Memory B cell (primary cell): Measurements from ENCODE around the gene SRSF6.
A peak's percentile ranks its signal among the peaks of the same experiment; 100 is the strongest.
"Not testable (repeated sequence)": the region's sequence is repeated elsewhere in the genome, so short reads cannot be mapped to it uniquely, and the experiment has no call there.

Experiments
- ATAC-seq: fragments of 150-1000 bp; cut with Tn5 transposase; 2 replicates; pipeline ENCODE4 v1.10.0; 2021; ENCODE audit warnings: low read depth, mild to moderate bottlenecking, moderate library complexity
- DNase-seq, 2 donors: peaks; one replicate each; pipeline ENCODE4 v3.0.0; 2022; ENCODE audit warnings: low spot score in 2 of 2
- H3K27ac Mint-ChIP-seq: one replicate; pipeline ENCODE4 v1.8.0; 2022; ENCODE audit warnings: mild to moderate bottlenecking, moderate library complexity, mixed read lengths
- H3K27me3 Mint-ChIP-seq: one replicate; pipeline ENCODE4 v1.8.0; 2022; ENCODE audit warnings: mixed read lengths
- H3K36me3 Mint-ChIP-seq: one replicate; pipeline ENCODE4 v1.8.0; 2022; ENCODE audit warnings: mild to moderate bottlenecking, mixed read lengths
- H3K4me1 Mint-ChIP-seq: one replicate; pipeline ENCODE4 v1.8.0; 2022; ENCODE audit warnings: mixed read lengths
- H3K4me3 Mint-ChIP-seq: one replicate; pipeline ENCODE4 v1.8.0; 2022; ENCODE audit warnings: mild to moderate bottlenecking, moderate library complexity, mixed read lengths
- H3K9me3 Mint-ChIP-seq: one replicate; pipeline ENCODE4 v1.8.0; 2022; ENCODE audit warnings: mixed read lengths

The SRSF6 gene

DNA sequence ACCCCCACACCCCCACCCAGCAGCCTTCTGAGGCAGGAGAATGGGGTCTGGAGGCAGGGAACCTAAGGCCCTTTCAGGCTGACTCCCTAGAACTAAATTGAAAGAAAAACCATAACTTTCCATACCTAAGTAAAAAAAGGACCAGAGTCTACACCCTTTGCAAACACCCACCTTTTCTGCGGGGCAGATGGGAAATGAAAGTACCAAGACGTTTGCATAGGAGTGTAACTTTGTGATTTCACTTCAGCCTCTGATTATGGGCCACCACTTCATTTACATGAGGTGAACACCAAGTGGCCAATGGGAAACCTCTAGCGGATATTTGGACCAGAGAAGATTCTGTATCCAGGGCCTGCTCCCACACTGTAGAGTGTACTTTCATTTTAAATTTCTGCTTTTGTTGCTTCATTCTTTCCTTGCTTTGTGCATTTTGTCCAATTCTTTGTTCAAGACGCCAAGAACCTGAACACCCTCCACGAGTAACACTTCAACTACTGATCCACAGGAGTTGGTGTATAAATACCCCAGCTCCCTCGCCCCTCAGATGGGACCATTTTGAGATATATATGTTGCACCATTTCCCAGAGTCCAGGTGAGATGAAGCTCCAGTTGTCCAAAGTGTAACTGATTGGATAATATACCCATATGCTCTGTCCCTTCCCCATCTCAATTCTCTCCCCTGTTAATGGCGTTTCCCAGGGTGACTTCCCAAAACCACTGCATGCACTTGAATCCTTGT lies 18.9 kb upstream of the SRSF6 start:
- no peak for DNase-seq
- H3K27me3 Mint-ChIP-seq = peaks cover 7% of the 10 kb centered on the region
- ATAC-seq = peak; percentile 91
- no peaks in the 10 kb centered on the region for H3K36me3 Mint-ChIP-seq
- peak overlapping the region; percentile 28 for H3K4me3 Mint-ChIP-seq
- no peak overlapping the region for H3K27ac Mint-ChIP-seq
- peaks cover 15% of the 10 kb centered on the region for H3K4me1 Mint-ChIP-seq
- H3K9me3 Mint-ChIP-seq = peaks cover 5% of the 10 kb centered on the region

- ATAC-seq (no peak), DNase-seq (no peak)
- Mint-ChIP-seq H3K36me3 (no peaks in the 10 kb centered on the region), H3K9me3 (peaks cover 5% of the 10 kb centered on the region), H3K27ac (no peak overlapping the region), H3K4me1 (peaks cover 12% of the 10 kb centered on the region), H3K4me3 (no peak overlapping the region), H3K27me3 (peaks cover 12% of the 10 kb centered on the region)
These were observed 17.2 kb upstream of the SRSF6 start for GRCh38 chr20:43440531-43440930.

GRCh38 chr20:43442282-43442880 lies 15.3 kb upstream of the SRSF6 start:
- DNase-seq (no peak), ATAC-seq (no peak)
- peaks cover 15% of the 10 kb centered on the region for H3K27me3 Mint-ChIP-seq
- H3K36me3 Mint-ChIP-seq = no peaks in the 10 kb centered on the region
- H3K4me3 Mint-ChIP-seq = no peak overlapping the region
- peaks cover 5% of the 10 kb centered on the region for H3K9me3 Mint-ChIP-seq
- no peak overlapping the region for H3K27ac Mint-ChIP-seq
- peaks cover 12% of the 10 kb centered on the region for H3K4me1 Mint-ChIP-seq

- Mint-ChIP-seq H3K4me1 (peaks cover 11% of the 10 kb centered on the region), H3K27ac (no peak overlapping the region), H3K9me3 (peaks cover 2% of the 10 kb centered on the region)
These were observed 13.6 kb upstream of the SRSF6 start for GRCh38 chr20:43444107-43444506.

DNA sequence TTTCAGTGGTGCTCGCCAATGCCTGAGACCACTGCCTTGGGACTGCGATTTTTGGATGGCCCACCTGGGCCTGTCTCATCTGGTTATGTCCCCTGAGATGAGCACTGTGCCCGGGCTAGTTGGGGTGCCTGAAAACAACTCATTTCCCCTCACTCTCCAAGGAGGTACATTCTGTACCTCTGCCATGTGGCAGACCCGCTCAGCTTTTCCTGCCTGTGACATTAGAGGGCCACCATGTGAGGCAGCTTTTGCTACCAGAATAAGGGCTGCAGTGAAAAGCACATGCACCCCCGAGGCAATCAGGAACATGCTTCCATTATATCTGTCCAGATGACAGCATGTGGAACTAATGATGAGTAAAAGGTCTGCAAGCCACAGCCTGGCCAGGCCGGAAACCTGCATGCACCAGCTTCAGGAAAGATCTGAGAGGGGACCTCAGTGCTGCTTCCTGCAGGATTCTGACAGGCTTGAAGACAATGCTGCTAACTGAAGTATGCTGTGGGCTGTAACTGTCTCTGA lies 11.3 kb upstream of the SRSF6 start:
- Mint-ChIP-seq H3K27me3 (peaks cover 22% of the 10 kb centered on the region), H3K9me3 (no peaks in the 10 kb centered on the region), H3K4me3 (no peak overlapping the region), H3K4me1 (peaks cover 5% of the 10 kb centered on the region), H3K36me3 (no peaks in the 10 kb centered on the region), H3K27ac (no peak overlapping the region)
- ATAC-seq = no peak
- no peak for DNase-seq

More at GRCh38 chr20:43444107-43444506, 13.6 kb upstream of the SRSF6 start:
- ATAC-seq = no peak
- no peak for DNase-seq
- no peak overlapping the region for H3K4me3 Mint-ChIP-seq
- H3K27me3 Mint-ChIP-seq = peaks cover 20% of the 10 kb centered on the region
- no peaks in the 10 kb centered on the region for H3K36me3 Mint-ChIP-seq

GRCh38 chr20:43448431-43448747 lies 9.3 kb upstream of the SRSF6 start:
- not testable (repeated sequence) for DNase-seq, H3K9me3 Mint-ChIP-seq, H3K27ac Mint-ChIP-seq, H3K36me3 Mint-ChIP-seq, H3K4me1 Mint-ChIP-seq, H3K4me3 Mint-ChIP-seq
- ATAC-seq = peak; percentile 6
- H3K27me3 Mint-ChIP-seq = peaks cover 22% of the 10 kb centered on the region

- Mint-ChIP-seq H3K27ac (no peak overlapping the region), H3K9me3 (no peaks in the 10 kb centered on the region), H3K27me3 (peaks cover 18% of the 10 kb centered on the region), H3K36me3 (no peaks in the 10 kb centered on the region), H3K4me1 (peaks cover 5% of the 10 kb centered on the region), H3K4me3 (no peak overlapping the region)
- ATAC-seq (peak; percentile 78), DNase-seq (peak; percentile 28 to 37)
These were observed 8.8 kb upstream of the SRSF6 start for GRCh38 chr20:43448748-43449535.

GRCh38 chr20:43450841-43451799 lies 6.6 kb upstream of the SRSF6 start:
- Mint-ChIP-seq H3K4me3 (no peak overlapping the region), H3K36me3 (no peaks in the 10 kb centered on the region), H3K27ac (no peak overlapping the region), H3K9me3 (no peaks in the 10 kb centered on the region), H3K27me3 (peaks cover 12% of the 10 kb centered on the region), H3K4me1 (peaks cover 5% of the 10 kb centered on the region)
- DNase-seq = no peak
- no peak for ATAC-seq

DNA sequence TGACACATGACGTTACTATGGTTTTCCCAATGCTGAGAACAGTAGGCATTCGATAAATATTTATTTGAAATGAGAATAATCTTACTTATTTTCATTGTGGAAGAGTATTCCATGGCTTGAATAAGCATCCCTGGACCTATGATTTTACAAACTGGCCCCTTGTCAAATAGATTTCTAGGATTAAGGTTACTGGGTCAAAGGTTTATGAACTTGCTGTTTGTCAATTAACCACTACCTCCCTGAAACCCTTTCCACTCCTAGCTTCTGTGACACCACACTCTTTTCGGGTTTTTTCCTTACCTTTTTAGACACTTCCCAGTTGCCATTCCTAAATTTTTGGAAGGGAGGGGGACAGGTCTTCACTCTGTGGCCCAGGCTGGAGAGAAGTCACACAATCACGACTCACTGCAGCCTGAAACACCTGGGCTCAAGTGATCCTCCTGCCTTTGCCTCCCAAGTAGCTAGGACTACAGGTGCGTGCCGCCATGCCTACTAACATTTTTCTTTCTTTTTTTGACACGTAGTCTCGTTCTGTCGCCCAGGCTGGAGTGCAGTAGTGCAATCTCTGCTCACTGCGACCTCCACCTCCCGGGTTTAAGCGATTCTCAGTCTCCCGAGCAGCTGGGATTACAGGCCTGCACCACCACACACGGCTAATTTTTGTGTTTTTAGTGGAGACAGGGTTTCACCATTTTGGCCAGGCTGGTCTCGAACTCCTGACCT lies 5.1 kb upstream of the SRSF6 start:
- Mint-ChIP-seq H3K9me3 (no peaks in the 10 kb centered on the region), H3K4me1 (peaks cover 11% of the 10 kb centered on the region), H3K4me3 (no peak overlapping the region), H3K36me3 (no peaks in the 10 kb centered on the region), H3K27ac (no peak overlapping the region), H3K27me3 (peaks cover 11% of the 10 kb centered on the region)
- ATAC-seq (no peak), DNase-seq (no peak)

GRCh38 chr20:43456252-43456651 lies 1.4 kb upstream of the SRSF6 start:
- DNase-seq, ATAC-seq, H3K9me3 Mint-ChIP-seq, H3K27ac Mint-ChIP-seq, H3K4me1 Mint-ChIP-seq, H3K27me3 Mint-ChIP-seq: not testable (repeated sequence)
- peak overlapping the region; percentile 43 for H3K4me3 Mint-ChIP-seq
- peaks cover 14% of the 10 kb centered on the region for H3K36me3 Mint-ChIP-seq

- H3K4me1 Mint-ChIP-seq = peaks cover 6% of the 10 kb centered on the region
- peak overlapping the region; percentile 99 for H3K4me3 Mint-ChIP-seq
- peak in 1 of 2 donors; percentile 75 for DNase-seq
- peak; percentile 74 for ATAC-seq
- H3K9me3 Mint-ChIP-seq = no peaks in the 10 kb centered on the region
- peaks cover 17% of the 10 kb centered on the region for H3K36me3 Mint-ChIP-seq
- H3K27ac Mint-ChIP-seq = peak overlapping the region; percentile 99
- H3K27me3 Mint-ChIP-seq = peaks cover 2% of the 10 kb centered on the region
These were observed 672 bp upstream of the SRSF6 start for GRCh38 chr20:43456809-43457639.

- no peak for DNase-seq
- Mint-ChIP-seq H3K36me3 (peaks cover 22% of the 10 kb centered on the region), H3K27ac (peak overlapping the region; percentile 99), H3K4me3 (peak overlapping the region; percentile 99), H3K4me1 (peaks cover 10% of the 10 kb centered on the region), H3K9me3 (no peaks in the 10 kb centered on the region), H3K27me3 (peaks cover 2% of the 10 kb centered on the region)
- ATAC-seq = peak; percentile 3
These were observed 777 bp downstream of the SRSF6 start for GRCh38 chr20:43458422-43458924.
